HG02970 (cell line): Measurements from ENCODE around the gene TCF15.
"Not testable (repeated sequence)": the region's sequence is repeated elsewhere in the genome, so short reads cannot be mapped to it uniquely, and the experiment has no call there.

ENCODE experiments used
- ATAC-seq: cut with Tn5 transposase; IDR thresholded peaks from one replicate; pipeline ENCODE4 v1.9.1; 2021; ENCODE audit warnings: mild to moderate bottlenecking, moderate library complexity, moderate number of reproducible peaks; ENCODE audit not compliant: unreplicated experiment, low FRiP score

TCF15 gene

GRCh38 chr20:584161-584970 is 25.7 kb downstream of the TCF15 start:
- ATAC-seq = no peak

- no peak for ATAC-seq
Measured at GRCh38 chr20:582204-582603, 27.9 kb downstream of the TCF15 start.

GRCh38 chr20:578940-579690 is 31.0 kb downstream of the TCF15 start:
- ATAC-seq = not testable (repeated sequence)

GRCh38 chr20:577167-577791 is 32.8 kb downstream of the TCF15 start:
- ATAC-seq = no peak

GRCh38 chr20:576156-576555 is 34.0 kb downstream of the TCF15 start:
- no peak for ATAC-seq

GRCh38 chr20:575230-575629 is 34.9 kb downstream of the TCF15 start:
- no peak for ATAC-seq

GRCh38 chr20:574297-574942 is 35.7 kb downstream of the TCF15 start:
- no peak for ATAC-seq

GRCh38 chr20:573414-574296 is 36.5 kb downstream of the TCF15 start:
- ATAC-seq = no peak

- ATAC-seq = no peak
Measured at GRCh38 chr20:572727-573126, 37.4 kb downstream of the TCF15 start.

GRCh38 chr20:571754-572441 is 38.2 kb downstream of the TCF15 start:
- no peak for ATAC-seq

- no peak for ATAC-seq
Measured at GRCh38 chr20:568673-569415, 41.3 kb downstream of the TCF15 start.

- ATAC-seq = no peak
Measured at GRCh38 chr20:568097-568652, 41.9 kb downstream of the TCF15 start.

- ATAC-seq = no peak
Measured at GRCh38 chr20:564192-564591, 45.9 kb downstream of the TCF15 start.

GRCh38 chr20:563187-563586 is 46.9 kb downstream of the TCF15 start:
- ATAC-seq = no peak

GRCh38 chr20:562232-562897 is 47.7 kb downstream of the TCF15 start:
- no peak for ATAC-seq

- ATAC-seq = no peak
Measured at GRCh38 chr20:561437-562231, 48.5 kb downstream of the TCF15 start.

GRCh38 chr20:560680-561079 is 49.4 kb downstream of the TCF15 start:
- ATAC-seq = no peak
